ENCODE data around the gene CR1L.
"Not testable (repeated sequence)": the region's sequence is repeated elsewhere in the genome, so short reads cannot be mapped to it uniquely, and the experiment has no call there.

The CR1L gene

GRCh38 chr1:207745839-207746767 lies 101.2 kb downstream of the CR1L start:
- no peak for DNase-seq (ENCODE audit: low read depth in 3 of 3)

- DNase-seq (ENCODE audit: low read depth in 3 of 3) = no peak
Measured at GRCh38 chr1:207747627-207748492, 102.9 kb downstream of the CR1L start.

GRCh38 chr1:207748737-207749528 lies 104.0 kb downstream of the CR1L start:
- no peak for DNase-seq (ENCODE audit: low read depth in 3 of 3)

GRCh38 chr1:207750631-207751305 lies 105.8 kb downstream of the CR1L start:
- no peak for DNase-seq (ENCODE audit: low read depth in 3 of 3)

GRCh38 chr1:207751463-207751789 lies 106.5 kb downstream of the CR1L start:
- not testable (repeated sequence) for DNase-seq (ENCODE audit: low read depth in 3 of 3)

GRCh38 chr1:207751790-207752455 lies 107.0 kb downstream of the CR1L start, which contains the start of gene CD46:
Gene CD46, plus strand, starts transcription at chr1:207752054. Its CDS starts 159 bp downstream, at chr1:207752213.
- DNase-seq (ENCODE audit: low read depth in 3 of 3) = peak; percentile 82 to 92 (median 88)

- peak in 2 of 3 donors; percentile 17 to 36 for DNase-seq (ENCODE audit: low read depth in 3 of 3)
Measured at GRCh38 chr1:207752456-207752998, 107.6 kb downstream of the CR1L start.

GRCh38 chr1:207753611-207754010 lies 108.7 kb downstream of the CR1L start:
- DNase-seq (ENCODE audit: low read depth in 3 of 3) = no peak

GRCh38 chr1:207754011-207754410 lies 109.1 kb downstream of the CR1L start:
- DNase-seq (ENCODE audit: low read depth in 3 of 3) = no peak

- no peak for DNase-seq (ENCODE audit: low read depth in 3 of 3)
Measured at GRCh38 chr1:207754974-207755700, 110.2 kb downstream of the CR1L start.

GRCh38 chr1:207755846-207756693 lies 111.1 kb downstream of the CR1L start:
- DNase-seq (ENCODE audit: low read depth in 3 of 3) = no peak

GRCh38 chr1:207762622-207763021 lies 117.7 kb downstream of the CR1L start:
- DNase-seq (ENCODE audit: low read depth in 3 of 3) = no peak

- no peak for DNase-seq (ENCODE audit: low read depth in 3 of 3)
Measured at GRCh38 chr1:207763091-207763490, 118.2 kb downstream of the CR1L start.

- DNase-seq (ENCODE audit: low read depth in 3 of 3) = no peak
Measured at GRCh38 chr1:207763972-207764371, 119.0 kb downstream of the CR1L start.

- no peak for DNase-seq (ENCODE audit: low read depth in 3 of 3)
Measured at GRCh38 chr1:207766569-207766968, 121.6 kb downstream of the CR1L start.

- not testable (repeated sequence) for DNase-seq (ENCODE audit: low read depth in 3 of 3)
Measured at GRCh38 chr1:207770514-207770913, 125.6 kb downstream of the CR1L start.
